Astrocyte of the cerebellum (primary cell): ENCODE results near the gene WDR17.

Experiments
- DNase-seq: peaks from one replicate; pipeline ENCODE4 v3.0.0-alpha.2; 2011; ENCODE audit warnings: low read depth
- H3K4me3 ChIP-seq: 2 replicates; pipeline ENCODE4 v1.5.1; 2011; ENCODE audit warnings: mild to moderate bottlenecking, low read depth, low read length, moderate library complexity
- in situ Hi-C: cut with HindIII; loops from 2 replicates; pipeline ENCODE4 v1.10.0; 2017; ENCODE audit warnings: low sequenced_read_pairs
- TF ChIP-seq, protein P1 (sequence below): IDR thresholded peaks from 2 replicates; pipeline ENCODE4 v1.5.1; 2012; ENCODE audit warnings: low read length, low read depth, moderate library complexity, mild to moderate bottlenecking; ENCODE audit errors: missing control alignments

The WDR17 gene

DNA sequence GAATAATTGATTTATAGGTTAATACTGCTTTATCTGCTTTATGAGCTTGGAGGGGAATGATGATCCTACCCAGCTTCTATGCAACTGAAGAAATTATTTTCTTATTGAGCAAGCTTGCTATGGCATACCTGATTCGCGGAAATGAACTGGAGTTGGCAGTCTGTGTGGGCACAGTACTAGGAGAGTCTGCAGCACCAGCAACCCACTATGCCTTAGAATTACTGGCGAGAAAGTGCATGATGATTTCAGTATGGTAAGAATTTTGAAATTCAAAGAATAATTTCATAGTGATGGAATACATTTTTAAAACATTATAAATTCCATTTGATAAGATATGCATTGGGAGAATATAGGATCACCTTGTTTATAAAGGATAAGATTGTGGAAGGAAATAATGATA is 97.4 kb downstream of the WDR17 start:
- in situ Hi-C loops, result no loop called here
- no peak for DNase-seq
- no peak overlapping the region for H3K4me3 ChIP-seq
- TF ChIP-seq, protein P1, sequence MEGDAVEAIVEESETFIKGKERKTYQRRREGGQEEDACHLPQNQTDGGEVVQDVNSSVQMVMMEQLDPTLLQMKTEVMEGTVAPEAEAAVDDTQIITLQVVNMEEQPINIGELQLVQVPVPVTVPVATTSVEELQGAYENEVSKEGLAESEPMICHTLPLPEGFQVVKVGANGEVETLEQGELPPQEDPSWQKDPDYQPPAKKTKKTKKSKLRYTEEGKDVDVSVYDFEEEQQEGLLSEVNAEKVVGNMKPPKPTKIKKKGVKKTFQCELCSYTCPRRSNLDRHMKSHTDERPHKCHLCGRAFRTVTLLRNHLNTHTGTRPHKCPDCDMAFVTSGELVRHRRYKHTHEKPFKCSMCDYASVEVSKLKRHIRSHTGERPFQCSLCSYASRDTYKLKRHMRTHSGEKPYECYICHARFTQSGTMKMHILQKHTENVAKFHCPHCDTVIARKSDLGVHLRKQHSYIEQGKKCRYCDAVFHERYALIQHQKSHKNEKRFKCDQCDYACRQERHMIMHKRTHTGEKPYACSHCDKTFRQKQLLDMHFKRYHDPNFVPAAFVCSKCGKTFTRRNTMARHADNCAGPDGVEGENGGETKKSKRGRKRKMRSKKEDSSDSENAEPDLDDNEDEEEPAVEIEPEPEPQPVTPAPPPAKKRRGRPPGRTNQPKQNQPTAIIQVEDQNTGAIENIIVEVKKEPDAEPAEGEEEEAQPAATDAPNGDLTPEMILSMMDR, result no peak

DNA sequence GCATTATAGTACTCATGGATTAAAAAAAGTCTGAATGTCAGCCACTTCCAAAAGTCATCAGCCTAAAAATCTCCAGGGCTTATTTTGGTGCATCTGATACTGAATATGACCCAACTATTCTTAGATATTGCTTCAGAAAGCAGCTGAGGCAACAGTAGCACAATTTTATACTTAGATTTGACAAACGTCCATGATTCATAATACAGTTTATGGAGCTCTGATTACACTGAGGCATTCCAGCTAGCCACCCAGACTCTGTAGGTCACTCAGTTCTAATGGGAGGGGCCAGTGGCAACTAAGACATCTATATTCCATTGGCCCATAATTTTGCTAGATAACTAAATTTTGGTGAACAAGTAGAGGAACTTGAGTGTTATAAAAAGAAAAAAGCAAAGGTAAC is 119.4 kb downstream of the WDR17 start:
- in situ Hi-C loops, result no loop called here
- no peak overlapping the region for H3K4me3 ChIP-seq
- TF ChIP-seq, protein P1, result no peak
- DNase-seq, result no peak

DNA sequence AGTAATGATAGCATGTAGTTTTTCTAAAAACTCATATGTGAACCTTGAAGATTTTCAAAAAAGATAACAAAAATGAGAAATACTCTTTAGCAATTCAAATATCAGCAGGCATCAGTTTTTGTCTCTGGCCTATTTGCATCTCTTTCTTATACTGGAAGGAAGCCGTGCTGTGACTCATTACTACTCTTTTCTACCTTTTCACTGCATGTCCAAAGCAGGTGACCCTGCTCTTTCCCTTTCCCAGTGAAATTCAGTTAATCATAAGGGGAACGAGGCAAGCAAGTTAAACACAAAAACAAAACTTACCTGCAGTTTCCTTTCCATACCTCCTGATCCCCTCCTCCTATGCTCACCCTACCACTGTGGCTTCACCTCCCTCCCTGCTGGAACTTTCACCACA is 120.4 kb downstream of the WDR17 start:
- no peak for DNase-seq
- TF ChIP-seq, protein P1, result no peak
- in situ Hi-C loops, result no loop called here
- no peak overlapping the region for H3K4me3 ChIP-seq

DNA sequence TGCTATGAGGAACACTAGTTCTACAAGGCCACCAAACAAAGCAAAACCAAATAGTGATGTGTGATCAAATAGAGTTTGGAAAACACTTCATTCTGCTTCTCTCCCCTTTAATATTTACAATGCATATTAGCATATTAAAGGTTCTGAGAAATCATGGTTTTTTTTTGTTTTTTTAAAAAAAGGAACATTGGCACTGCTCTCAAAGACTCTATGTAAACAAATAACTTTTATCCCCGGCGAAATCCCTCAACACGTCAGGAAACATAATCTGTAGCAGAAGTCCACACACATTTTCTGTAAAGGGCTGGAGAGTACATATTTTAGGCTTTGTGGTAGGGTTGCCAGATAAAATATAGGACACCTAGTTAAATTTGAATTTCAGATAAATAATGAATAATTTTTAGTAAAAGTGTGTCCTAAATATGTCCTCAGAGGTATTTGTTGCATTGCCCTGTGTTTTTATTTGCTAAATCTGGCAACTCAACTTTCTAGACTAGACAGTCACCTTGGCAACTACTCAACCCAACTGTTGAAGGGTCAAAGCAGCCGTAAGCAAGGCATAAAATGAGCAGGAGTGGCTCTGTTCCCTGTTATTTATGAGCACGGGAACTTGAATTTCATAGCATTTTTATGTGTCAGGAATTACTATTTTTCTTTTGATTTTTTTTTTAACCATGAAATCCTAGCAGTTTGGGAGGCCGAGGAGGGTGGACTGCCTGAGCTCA is 121.2 kb downstream of the WDR17 start:
- TF ChIP-seq, protein P1, result no peak
- no peak overlapping the region for H3K4me3 ChIP-seq
- in situ Hi-C loops, result no loop called here
- DNase-seq, result no peak

GRCh38 chr4:176187624-176188023 is 122.0 kb downstream of the WDR17 start:
- in situ Hi-C loops, result no loop called here
- no peak for DNase-seq
- no peak overlapping the region for H3K4me3 ChIP-seq
- TF ChIP-seq, protein P1, result no peak

DNA sequence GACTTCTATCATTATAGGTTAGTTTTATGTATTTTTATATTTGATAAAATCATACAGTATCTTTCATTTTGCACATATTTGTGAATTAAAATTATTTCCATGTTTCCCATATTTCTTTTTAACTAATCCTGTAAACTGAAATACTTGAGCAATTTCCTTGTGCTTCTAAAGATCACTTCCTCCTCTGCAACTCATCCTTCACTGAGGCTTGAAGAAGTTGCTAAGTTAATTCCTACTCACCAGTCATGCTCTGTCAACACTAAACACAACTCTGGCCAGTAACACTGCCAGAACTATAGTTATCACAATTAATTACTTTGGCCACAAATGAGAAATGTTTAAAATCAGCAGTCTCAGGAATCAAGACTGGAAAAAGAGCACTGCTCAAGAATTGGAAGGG is 123.0 kb downstream of the WDR17 start:
- DNase-seq, result no peak
- TF ChIP-seq, protein P1, result no peak
- no peak overlapping the region for H3K4me3 ChIP-seq
- in situ Hi-C loops, result no loop called here
